Activated CD4-positive, CD25-positive, alpha-beta regulatory T cell treated with anti-CD3 and anti-CD28 coated beads, Interleukin-2, amount 50 U/mL, for 24 hours (primary cell): ENCODE data around the gene IL11RA.
A peak's percentile ranks its signal among the peaks of the same experiment; 100 is the strongest.

Experiments
- ATAC-seq, 2 donors: fragments of 150-1000 bp; cut with Tn5 transposase; one replicate each; pipeline ENCODE4 v1.10.0; 2021; ENCODE audit warnings: mild to moderate bottlenecking in 1 of 2, moderate library complexity in 1 of 2

IL11RA gene

GRCh38 chr9:34651876-34652601 is at the start of gene IL11RA:
IL11RA (plus strand) TSS chr9:34652185; CDS start chr9:34655218, 3,033 bp downstream.
- peak; percentile 90 to 92 for ATAC-seq

- peak; percentile 88 to 93 for ATAC-seq
Measured at GRCh38 chr9:34603610-34604231, 48.3 kb upstream of the IL11RA start.

GRCh38 chr9:34606190-34606589 is 45.8 kb upstream of the IL11RA start:
- ATAC-seq: no peak

GRCh38 chr9:34606905-34607304 is 45.1 kb upstream of the IL11RA start:
- ATAC-seq: no peak

GRCh38 chr9:34607331-34607730 is 44.7 kb upstream of the IL11RA start:
- no peak for ATAC-seq

GRCh38 chr9:34610434-34611206 is 41.4 kb upstream of the IL11RA start:
- ATAC-seq: no peak

- peak in 1 of 2 donors; percentile 10 for ATAC-seq
Measured at GRCh38 chr9:34611251-34611810, 40.7 kb upstream of the IL11RA start.

- peak; percentile 93 to 95 for ATAC-seq
Measured at GRCh38 chr9:34611811-34612787, 39.9 kb upstream of the IL11RA start, which contains the start of gene RPP25L. RPP25L (minus strand) TSS chr9:34612097; CDS start chr9:34611296, 801 bp downstream.

- peak; percentile 41 to 48 for ATAC-seq
Measured at GRCh38 chr9:34612788-34613390, 39.1 kb upstream of the IL11RA start.

- no peak for ATAC-seq
Measured at GRCh38 chr9:34615132-34615531, 36.9 kb upstream of the IL11RA start.

GRCh38 chr9:34620061-34620994 is 31.7 kb upstream of the IL11RA start, which contains the start of gene DCTN3:
DCTN3 (minus strand) TSS chr9:34620495; CDS start chr9:34620464, 31 bp downstream.
- ATAC-seq: peak; percentile 99

- ATAC-seq: no peak
Measured at GRCh38 chr9:34623374-34624235, 28.4 kb upstream of the IL11RA start.

- no peak for ATAC-seq
Measured at GRCh38 chr9:34624475-34625185, 27.4 kb upstream of the IL11RA start.

- no peak for ATAC-seq
Measured at GRCh38 chr9:34625186-34625486, 26.8 kb upstream of the IL11RA start.

GRCh38 chr9:34627716-34628655 is 24.0 kb upstream of the IL11RA start:
- ATAC-seq: no peak

GRCh38 chr9:34628656-34629490 is 23.1 kb upstream of the IL11RA start, which contains the start of gene ARID3C:
ARID3C (minus strand) TSS chr9:34629066; CDS start chr9:34628014, 1,052 bp downstream.
- peak; percentile 79 to 85 for ATAC-seq
